ENCODE measurements around the gene RAB44. TPM values are rescaled to one million over a fixed set of nuclear protein-coding genes. Genes with fewer than 3 reads are reported as not detected.

RAB44 gene
- total and polyA plus RNA-seq, 2 of the 13 experiments (the other 11 are each of a cell fraction or from before 2014, with no cell fraction given) = not detected

DNA sequence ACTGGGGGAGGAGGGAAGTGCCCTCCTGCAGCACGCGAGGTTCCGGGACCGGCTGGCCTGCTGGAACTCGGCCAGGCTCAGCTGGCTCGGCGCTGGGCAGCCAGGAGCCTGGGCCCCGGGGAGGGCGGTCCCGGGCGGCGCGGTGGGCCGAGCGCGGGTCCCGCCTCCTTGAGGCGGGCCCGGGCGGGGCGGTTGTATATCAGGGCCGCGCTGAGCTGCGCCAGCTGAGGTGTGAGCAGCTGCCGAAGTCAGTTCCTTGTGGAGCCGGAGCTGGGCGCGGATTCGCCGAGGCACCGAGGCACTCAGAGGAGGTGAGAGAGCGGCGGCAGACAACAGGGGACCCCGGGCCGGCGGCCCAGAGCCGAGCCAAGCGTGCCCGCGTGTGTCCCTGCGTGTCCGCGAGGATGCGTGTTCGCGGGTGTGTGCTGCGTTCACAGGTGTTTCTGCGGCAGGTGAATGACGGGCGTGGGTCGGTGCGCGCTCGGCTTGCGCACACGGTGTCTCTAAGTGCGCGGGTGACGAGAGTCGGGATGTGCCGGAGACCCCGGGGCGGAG is 19.1 kb upstream of the RAB44 start, which contains the start of gene CDKN1A (continued):
- TF ChIP-seq, protein P1, sequence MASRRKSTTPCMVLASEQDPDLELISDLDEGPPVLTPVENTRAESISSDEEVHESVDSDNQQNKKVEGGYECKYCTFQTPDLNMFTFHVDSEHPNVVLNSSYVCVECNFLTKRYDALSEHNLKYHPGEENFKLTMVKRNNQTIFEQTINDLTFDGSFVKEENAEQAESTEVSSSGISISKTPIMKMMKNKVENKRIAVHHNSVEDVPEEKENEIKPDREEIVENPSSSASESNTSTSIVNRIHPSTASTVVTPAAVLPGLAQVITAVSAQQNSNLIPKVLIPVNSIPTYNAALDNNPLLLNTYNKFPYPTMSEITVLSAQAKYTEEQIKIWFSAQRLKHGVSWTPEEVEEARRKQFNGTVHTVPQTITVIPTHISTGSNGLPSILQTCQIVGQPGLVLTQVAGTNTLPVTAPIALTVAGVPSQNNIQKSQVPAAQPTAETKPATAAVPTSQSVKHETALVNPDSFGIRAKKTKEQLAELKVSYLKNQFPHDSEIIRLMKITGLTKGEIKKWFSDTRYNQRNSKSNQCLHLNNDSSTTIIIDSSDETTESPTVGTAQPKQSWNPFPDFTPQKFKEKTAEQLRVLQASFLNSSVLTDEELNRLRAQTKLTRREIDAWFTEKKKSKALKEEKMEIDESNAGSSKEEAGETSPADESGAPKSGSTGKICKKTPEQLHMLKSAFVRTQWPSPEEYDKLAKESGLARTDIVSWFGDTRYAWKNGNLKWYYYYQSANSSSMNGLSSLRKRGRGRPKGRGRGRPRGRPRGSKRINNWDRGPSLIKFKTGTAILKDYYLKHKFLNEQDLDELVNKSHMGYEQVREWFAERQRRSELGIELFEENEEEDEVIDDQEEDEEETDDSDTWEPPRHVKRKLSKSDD (CRISPR knock-in tag; IDR thresholded peaks at IDR 0.05; ENCODE audit: low read depth) = peak; percentile 79; the same call in 1 of the 2 replicates
- peak; percentile 63; the same call in 1 of the 2 replicates for TF ChIP-seq ZNF367 (CRISPR knock-in tag; IDR thresholded peaks at IDR 0.05; ENCODE audit: borderline replicate concordance)
- TF ChIP-seq ZNF484 (CRISPR knock-in tag; IDR thresholded peaks at IDR 0.05; ENCODE audit: borderline replicate concordance, low read depth) = 0 out of 2 replicates have a peak, but pooled peaks have one; percentile 32
- TF ChIP-seq NCOR1 (IDR thresholded peaks at IDR 0.05; ENCODE audit: borderline replicate concordance, low read length) = no peak
- TF ChIP-seq SP5 (CRISPR knock-in tag; IDR thresholded peaks at IDR 0.05; ENCODE audit: borderline replicate concordance, low read depth) = peak; percentile 95
- TF ChIP-seq, protein P2, sequence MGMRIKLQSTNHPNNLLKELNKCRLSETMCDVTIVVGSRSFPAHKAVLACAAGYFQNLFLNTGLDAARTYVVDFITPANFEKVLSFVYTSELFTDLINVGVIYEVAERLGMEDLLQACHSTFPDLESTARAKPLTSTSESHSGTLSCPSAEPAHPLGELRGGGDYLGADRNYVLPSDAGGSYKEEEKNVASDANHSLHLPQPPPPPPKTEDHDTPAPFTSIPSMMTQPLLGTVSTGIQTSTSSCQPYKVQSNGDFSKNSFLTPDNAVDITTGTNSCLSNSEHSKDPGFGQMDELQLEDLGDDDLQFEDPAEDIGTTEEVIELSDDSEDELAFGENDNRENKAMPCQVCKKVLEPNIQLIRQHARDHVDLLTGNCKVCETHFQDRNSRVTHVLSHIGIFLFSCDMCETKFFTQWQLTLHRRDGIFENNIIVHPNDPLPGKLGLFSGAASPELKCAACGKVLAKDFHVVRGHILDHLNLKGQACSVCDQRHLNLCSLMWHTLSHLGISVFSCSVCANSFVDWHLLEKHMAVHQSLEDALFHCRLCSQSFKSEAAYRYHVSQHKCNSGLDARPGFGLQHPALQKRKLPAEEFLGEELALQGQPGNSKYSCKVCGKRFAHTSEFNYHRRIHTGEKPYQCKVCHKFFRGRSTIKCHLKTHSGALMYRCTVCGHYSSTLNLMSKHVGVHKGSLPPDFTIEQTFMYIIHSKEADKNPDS (CRISPR knock-in tag; IDR thresholded peaks at IDR 0.05) = no peak
- TF ChIP-seq TARDBP (CRISPR knock-in tag; IDR thresholded peaks at IDR 0.05) = peak; percentile 37; the same call in 1 of the 2 replicates
- peak; percentile 92 for TF ChIP-seq ZNF567 (CRISPR knock-in tag; IDR thresholded peaks at IDR 0.05; ENCODE audit: borderline replicate concordance)
- TF ChIP-seq, protein P3, sequence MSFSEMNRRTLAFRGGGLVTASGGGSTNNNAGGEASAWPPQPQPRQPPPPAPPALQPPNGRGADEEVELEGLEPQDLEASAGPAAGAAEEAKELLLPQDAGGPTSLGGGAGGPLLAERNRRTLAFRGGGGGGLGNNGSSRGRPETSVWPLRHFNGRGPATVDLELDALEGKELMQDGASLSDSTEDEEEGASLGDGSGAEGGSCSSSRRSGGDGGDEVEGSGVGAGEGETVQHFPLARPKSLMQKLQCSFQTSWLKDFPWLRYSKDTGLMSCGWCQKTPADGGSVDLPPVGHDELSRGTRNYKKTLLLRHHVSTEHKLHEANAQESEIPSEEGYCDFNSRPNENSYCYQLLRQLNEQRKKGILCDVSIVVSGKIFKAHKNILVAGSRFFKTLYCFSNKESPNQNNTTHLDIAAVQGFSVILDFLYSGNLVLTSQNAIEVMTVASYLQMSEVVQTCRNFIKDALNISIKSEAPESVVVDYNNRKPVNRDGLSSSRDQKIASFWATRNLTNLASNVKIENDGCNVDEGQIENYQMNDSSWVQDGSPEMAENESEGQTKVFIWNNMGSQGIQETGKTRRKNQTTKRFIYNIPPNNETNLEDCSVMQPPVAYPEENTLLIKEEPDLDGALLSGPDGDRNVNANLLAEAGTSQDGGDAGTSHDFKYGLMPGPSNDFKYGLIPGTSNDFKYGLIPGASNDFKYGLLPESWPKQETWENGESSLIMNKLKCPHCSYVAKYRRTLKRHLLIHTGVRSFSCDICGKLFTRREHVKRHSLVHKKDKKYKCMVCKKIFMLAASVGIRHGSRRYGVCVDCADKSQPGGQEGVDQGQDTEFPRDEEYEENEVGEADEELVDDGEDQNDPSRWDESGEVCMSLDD (CRISPR knock-in tag; IDR thresholded peaks at IDR 0.05; ENCODE audit: borderline replicate concordance) = 0 out of 2 replicates have a peak, but pooled peaks have one; percentile 71
- TF ChIP-seq, protein P4, sequence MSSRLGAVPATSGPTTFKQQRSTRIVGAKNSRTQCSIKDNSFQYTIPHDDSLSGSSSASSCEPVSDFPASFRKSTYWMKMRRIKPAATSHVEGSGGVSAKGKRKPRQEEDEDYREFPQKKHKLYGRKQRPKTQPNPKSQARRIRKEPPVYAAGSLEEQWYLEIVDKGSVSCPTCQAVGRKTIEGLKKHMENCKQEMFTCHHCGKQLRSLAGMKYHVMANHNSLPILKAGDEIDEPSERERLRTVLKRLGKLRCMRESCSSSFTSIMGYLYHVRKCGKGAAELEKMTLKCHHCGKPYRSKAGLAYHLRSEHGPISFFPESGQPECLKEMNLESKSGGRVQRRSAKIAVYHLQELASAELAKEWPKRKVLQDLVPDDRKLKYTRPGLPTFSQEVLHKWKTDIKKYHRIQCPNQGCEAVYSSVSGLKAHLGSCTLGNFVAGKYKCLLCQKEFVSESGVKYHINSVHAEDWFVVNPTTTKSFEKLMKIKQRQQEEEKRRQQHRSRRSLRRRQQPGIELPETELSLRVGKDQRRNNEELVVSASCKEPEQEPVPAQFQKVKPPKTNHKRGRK (CRISPR knock-in tag; IDR thresholded peaks at IDR 0.05) = no peak; the same call in 1 of the 2 replicates
- TF ChIP-seq ZNF33B (CRISPR knock-in tag; IDR thresholded peaks at IDR 0.05) = 0 out of 2 replicates have a peak, but pooled peaks have one; percentile 19
- no peak for TF ChIP-seq NCOA1 (CRISPR knock-in tag; IDR thresholded peaks at IDR 0.05)
- TF ChIP-seq FOXK2 (IDR thresholded peaks at IDR 0.05) = no peak
- TF ChIP-seq, protein P5, sequence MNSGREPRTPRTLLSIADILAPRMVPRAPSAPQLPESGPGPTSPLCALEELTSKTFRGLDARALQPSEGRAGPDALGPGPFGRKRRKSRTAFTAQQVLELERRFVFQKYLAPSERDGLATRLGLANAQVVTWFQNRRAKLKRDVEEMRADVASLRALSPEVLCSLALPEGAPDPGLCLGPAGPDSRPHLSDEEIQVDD (CRISPR knock-in tag; IDR thresholded peaks at IDR 0.05; ENCODE audit: borderline replicate concordance) = peak; percentile 54; the same call in 1 of the 2 replicates
- no peak for TF ChIP-seq SNRNP70 (IDR thresholded peaks at IDR 0.05; ENCODE audit: low read depth, low read length)
